Stimulated activated naive CD4-positive, alpha-beta T cell (primary cell): ENCODE results near the gene GRIN2A.

Source experiments
- DNase-seq, 6 experiments: peaks; one replicate each; lab custom pipeline; 2025; lab: John Stamatoyannopoulos, UW

The GRIN2A gene

DNA sequence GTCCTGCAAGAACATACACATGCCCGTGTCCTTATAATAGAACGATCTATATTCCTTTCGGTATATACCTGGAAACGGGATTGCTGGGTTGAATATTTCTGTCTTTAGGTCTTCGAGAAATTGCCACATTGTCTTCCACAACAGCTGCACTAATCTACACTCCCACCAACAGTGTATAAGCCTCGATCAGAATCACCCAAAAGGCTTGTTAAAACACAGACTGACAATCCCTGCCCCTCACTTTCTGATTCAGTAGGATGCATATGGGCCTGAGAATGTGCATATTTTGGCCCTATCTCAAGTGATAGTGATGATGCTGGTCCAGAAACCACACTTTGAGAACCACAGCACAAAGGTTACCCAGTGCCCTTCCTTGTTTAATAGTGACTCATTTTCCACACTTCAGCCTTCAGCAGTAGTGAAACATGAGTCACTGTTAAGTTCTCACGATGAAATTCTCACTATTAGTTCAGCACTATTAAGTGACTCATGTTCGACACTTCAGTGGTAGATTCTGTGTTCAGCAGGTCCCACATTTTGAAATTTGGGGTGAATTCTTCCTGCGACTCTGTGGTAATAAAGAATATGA is 215.6 kb downstream of the GRIN2A start:
- no peak for DNase-seq

DNA sequence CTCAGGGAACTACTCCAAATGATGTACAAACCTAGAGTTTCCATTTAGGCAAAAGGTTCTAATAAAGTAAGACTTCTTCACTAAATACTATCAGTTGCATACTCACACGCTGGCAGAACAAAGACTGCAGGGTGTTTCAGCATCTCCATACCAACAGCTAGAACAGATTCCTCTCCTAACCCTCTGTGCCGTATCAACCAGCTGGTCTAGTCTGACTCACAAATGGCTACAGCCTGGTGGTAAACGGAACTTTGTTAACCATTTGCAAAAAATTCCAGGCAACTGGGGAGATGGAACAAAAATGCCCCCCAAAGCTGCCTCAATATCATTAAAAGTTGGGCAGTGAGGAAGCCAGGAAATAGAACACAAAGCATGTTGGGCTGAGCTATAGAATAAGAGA is 217.1 kb downstream of the GRIN2A start:
- DNase-seq, result no peak

DNA sequence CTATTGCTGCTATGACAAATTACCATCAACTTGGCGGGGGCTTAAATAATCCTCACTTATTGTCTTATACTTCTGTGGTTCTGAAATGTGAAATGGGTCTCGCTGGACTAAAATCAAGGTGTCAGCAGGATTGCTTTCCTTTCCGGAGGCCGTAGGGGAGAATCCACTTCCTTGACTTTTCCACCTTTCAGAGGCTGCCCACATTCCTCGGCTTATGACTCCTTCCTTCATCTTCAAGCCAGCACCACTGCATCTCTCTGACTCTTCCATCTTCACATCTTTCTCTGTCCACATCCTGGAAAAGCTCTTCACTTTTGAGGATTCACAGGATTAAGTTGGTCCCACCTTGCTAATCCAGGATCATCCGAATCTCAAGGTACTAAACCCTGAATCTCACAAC is 217.8 kb downstream of the GRIN2A start:
- no peak for DNase-seq

DNA sequence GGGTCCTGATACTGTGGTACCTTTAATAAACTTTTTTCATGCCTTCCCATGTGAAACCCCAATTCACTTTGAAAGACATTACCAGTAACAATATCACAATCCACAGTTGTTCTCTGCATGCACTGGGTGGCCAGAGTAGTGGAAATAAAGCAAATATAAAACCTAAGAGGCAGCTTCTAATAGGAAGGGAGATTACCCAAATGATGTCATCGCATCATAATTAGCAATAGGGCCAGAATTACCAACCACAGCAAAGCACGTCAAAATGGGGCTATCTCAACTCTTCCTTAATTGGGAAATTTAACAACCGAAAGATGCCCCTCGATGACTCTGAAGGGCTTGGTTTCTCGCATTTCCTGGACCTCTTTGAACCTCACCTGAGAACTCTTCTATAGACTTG is 224.8 kb downstream of the GRIN2A start:
- no peak for DNase-seq

DNA sequence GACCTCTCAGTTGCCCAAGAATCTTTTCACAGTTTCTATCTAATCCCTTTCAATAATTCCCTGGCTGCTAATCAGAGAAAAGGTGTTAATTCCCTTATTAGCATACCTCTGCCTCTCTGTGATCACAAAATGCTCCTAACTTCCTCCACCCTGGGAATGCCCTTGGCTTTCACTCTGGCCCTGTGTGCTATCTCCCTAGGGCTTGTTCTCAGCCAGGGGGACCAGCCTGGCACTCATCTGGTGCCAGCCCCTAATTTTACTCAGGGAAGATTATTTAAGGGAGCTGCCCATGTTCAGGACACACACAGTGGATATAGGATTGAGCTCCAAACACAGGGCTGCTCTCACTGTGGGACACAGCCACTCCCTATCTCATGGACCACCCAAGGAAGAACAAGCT is 225.2 kb downstream of the GRIN2A start:
- no peak for DNase-seq

DNA sequence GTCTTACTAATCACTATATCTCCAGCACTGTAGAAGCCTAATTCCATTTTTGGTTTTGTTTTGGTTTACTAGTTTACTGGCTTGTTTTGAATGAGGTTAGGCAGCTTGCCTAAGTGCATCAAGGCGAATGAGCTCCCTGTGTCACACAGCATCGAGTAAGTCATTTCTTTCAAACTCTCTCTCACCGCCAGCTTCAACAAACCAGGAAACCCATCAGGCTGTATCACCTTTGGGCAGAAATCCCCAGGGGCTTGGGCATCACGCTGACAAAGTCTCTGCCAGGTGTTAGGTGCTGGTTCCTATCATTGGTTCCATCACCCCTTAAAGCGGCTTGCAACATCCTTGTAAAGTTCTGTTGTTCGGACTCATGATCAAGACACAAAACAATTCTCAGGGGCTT is 226.6 kb downstream of the GRIN2A start:
- peak in 1 of 6 experiments; percentile 2 for DNase-seq

DNA sequence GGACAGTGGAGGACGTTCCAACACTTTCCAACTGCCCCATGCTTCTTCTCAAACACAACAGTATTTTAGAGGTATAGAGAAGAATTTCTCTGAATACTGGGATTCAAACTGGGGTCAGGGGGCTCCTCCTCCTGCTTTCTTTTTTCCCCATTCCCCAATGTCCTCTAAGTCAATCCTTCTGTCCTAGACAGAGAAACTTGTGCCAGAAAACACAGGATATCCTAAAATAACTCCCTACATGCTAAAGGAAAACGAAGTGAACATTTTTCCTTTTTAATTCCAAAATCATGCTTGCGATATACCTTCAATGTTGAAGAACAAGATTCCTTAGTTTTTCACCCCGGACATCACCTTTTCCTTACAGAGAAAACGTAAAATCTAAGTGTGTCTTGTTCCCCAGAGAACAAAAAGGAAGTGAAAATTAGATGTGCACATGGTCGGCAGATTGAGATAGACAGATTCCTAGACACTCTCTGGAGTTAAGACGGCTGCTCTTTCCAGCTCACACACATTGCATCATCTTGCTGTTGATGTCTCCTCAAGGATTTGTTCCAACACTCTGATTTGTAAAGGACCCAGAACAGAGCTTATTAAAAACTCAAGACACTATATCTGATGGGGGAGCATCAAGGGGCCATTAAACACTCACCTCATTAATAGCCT is 228.2 kb downstream of the GRIN2A start:
- DNase-seq, result no peak

DNA sequence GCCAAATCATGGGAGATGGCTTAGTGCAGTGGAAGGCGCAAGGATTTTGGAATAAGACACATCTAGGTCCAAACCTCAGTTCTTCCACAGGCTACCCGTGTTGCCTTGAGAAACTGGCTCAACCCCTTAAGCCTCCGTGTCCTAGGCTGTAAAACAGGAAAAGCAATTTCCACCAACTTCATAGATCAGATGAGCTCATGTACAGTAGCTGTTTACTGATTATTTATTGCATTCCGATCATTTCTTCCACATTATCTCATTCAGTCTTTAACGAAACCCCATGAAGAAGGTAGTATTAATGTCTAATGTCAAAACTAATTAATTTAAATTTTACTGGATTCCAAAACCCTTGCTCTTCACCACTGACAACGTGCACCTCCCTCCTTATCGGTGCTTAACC is 231.6 kb downstream of the GRIN2A start:
- no peak for DNase-seq

DNA sequence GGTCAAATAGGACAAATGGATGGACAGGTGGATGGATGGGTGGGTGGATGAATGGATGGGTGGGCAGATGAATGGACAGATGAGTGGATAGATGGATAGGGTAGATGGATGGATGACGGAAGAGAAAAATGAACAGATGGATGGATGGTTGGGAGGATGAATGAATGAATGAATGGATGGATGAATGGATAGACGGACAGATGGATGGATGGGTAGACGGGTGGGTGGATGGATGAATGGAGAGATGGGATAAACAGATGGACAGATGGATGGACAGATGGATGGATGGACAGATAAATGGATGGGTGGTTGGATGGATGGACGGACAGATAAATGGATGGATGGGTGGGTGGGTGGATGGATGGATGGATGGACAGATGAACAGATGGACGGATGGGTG is 232.8 kb downstream of the GRIN2A start:
- DNase-seq, result no peak

DNA sequence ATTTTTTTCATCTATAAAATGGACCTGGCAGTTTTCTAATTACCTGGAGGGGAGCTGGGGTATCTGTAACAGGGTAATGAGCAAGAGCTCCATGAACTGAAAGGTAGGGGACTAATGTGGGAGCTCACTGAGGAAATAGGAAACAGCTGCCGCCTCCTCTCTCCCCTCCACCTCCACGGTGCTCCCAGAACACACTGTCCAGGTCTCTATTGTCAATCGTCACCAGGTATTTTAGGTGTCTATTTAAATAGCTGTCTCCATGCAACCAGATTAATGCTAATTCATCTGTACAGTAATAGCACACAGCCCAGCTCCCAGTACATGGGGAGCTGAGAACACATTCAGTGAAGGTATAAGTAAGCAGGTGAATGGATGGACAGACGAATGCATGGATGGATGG is 233.3 kb downstream of the GRIN2A start:
- no peak for DNase-seq

DNA sequence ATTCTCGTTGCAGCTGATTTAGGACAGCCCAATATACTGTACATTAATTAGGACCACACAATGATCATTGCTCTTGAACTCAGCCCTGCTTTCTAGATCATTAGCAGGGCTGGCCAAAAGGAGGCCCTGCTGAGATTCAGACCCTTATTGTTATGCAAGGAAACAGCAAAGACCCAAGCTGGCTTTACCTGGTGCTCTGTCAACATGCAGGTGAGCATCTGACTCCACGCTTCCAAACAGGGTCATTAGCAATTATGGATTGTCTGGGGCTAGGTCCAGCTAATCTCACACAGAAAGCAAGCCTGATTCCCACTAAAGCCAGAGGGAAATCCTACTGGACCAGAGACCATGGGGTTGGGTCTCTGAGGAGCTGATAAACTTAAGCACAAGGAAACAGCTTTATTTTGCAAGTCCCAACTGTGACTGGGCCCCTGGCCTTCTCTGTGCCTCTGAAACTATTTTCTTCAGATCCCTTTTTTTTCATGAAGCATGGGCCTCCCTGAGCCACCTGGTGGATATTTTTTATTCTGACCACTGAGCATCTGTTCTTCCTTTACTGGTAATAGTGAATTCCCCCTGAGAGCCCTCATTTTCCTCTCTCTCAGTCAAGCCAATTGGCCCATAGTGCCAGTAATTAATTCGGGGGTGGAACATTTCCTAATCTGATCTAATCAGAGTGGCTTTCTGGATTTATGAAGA is 236.1 kb downstream of the GRIN2A start:
- DNase-seq, result no peak

DNA sequence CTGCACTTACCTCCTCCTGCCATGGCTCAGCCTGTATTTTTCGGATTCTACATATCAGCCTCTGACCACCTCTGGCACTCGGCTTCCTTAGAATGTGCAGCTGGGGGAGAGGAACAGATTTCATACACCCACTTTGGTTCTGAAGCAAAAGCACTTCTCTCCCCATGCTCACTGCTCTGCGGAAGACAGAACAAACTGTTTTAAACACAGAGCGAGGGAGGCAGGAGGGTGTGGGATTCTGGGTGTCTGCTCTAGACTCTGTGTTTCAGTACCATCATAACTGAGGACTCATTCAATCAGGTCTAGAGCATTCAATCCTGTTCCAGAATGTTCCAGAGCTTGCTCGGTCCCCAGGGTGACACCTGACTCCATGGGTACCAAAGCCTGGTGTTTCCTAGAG is 239.1 kb downstream of the GRIN2A start:
- DNase-seq, result no peak

DNA sequence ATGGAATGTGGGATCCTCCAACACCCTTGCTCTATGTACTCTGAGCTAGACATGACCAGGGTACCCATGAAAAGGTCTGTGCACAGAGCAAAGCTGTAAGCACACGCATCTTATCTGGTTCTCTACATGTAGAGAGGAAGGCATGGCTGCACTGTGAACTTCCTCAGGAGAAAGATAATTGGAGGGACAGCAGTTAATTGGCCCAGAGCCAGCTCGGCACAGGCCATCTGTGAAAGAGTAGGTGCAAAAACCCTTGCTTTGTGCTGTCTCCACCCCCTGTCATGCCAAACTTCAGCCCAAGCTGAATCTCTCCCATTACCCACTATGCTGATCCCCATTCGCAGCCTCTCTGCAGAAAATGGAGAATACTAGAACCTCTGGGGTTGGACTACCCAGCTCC is 241.0 kb downstream of the GRIN2A start:
- no peak for DNase-seq

DNA sequence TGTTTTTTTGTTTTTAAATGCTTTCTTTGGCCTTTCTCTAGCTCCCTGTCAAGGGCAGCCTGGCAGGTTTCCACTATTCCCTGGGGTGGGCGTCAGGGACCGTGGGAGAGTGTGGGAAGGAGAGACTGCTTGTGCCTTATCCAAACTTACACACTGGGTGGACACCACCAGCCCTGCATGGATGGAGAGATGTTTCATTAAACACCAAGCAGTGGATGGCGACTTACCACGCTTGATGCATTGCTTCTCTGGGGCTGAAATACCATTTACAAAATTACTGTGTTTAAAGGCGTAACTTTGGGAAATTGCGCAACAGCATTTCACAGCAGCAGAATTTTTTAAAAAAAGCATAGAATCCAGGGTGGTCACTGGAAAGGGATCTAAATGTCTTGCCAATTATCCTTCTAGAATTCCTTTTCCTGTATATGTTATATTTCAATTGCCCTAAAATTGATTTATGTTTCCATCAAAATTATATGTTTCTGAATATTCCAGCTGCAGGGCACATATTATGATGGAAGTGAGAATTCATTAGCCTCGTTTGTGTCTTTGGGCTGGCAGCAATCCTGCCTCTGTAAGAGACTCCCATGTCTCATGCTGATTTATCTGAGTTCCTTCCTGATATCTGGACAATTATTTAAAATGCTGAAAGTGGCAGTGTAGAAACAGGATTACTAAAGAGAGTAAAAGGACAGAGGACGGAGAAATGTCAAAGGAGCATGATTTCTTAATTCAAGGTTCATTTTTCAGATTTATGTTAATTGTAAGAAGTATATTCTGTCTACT is 247.3 kb downstream of the GRIN2A start:
- DNase-seq, result no peak

DNA sequence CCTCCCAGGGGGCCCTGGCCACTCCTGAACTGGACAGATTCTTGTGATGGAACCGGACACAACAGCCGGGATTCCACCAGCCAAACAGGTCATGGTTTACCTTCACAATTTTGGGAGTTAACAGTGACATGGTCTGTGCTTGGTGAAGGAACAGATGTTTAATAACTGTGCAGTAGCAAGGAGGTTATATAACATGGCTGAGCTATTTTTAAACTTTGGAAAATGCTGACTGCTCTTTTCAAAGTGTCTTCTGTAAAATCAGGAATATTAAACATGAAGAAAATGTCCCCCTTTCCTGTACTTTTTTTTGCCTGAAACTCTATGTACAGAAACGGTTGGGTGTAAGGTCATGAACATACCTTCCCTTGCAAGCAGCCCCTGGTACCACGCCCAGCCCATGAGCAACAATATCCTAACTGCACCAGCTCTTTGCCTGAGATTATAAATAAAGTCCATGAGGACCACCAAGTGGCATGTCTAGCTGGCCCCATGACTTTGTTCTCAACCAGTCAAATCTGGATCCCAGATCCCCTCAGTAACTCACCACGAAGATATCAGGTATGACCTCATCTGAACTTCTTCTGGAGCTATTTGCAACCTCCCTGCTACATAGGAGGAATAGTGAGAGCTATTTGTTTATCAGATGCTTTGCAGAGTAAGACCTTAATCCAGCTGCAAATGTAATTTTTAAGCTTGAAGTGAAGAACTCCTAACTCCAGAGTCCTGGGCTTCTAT is 249.1 kb downstream of the GRIN2A start:
- DNase-seq, result no peak

DNA sequence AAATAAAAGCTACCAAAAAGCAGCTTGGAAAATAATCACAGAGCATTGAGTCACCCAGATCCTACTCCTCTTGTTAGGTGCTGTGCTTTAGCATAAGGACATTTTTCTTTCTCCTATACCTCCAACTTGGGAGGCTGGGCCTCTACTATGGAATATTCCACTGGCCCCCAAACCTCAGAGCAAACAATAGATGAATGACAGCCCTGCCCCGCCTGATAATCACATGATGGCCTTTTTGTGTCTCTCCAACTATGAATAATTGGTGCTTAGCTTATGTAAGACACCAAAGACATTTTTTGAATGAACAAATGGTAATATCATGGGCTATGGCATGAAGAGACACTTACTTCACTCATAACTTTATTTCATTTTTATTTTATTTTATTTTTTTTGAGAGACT is 250.2 kb downstream of the GRIN2A start:
- DNase-seq, result no peak

DNA sequence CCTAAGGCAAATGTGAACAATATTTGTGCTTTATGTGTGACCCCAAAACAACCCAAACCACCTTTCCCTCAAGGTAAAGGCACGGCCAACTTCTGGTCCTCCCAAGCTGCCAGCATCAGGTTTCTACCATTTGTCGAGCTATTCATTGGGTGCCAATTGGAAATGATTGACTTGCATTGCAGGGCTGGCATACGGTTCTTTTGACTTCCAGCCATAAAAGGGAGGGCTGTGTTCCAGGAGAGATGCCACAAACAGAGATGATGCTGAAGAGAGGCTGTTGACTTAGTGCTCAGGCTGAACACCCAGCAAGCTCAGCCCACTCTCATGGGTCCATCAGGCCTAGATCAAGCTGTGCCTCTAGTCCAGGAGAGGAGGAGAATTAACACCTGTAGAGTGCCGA is 252.4 kb downstream of the GRIN2A start:
- no peak for DNase-seq

DNA sequence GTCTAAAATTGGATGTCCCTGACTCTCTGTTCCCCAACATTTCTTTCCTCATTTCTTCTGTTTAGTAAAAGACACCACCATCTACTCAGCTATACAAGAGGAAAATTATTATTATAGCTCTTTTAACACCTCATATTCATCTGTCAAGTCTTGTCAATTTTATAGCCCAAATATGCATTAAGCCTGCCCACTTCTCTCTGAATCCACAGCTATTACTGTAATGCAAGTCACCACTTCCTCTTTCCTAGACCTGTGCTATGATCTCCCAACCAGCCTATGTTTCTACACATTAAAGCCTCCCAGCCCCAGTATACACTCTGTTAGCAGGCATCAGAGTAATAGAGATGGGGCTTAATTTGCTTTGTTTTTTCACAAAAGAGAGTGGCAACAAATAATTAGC is 252.9 kb downstream of the GRIN2A start:
- DNase-seq, result no peak

DNA sequence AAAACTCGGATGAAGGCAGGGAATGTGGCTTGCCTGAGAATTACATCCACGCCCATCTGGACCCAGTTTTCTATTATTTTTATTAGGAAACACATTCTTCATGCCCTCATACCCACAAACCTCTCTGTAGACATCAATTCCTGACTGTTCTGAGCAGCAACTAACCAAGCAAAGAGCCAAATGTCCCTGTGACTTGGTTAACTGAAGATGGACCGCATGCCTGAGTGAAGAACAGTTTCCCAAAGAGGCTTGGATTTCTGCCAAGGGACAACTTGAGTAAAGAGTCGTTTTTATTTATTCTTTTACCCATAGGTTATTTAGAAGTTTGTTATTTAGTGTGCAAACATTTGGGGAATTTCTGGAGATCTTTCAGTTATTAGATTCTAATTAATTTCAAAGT is 259.8 kb downstream of the GRIN2A start:
- no peak for DNase-seq

DNA sequence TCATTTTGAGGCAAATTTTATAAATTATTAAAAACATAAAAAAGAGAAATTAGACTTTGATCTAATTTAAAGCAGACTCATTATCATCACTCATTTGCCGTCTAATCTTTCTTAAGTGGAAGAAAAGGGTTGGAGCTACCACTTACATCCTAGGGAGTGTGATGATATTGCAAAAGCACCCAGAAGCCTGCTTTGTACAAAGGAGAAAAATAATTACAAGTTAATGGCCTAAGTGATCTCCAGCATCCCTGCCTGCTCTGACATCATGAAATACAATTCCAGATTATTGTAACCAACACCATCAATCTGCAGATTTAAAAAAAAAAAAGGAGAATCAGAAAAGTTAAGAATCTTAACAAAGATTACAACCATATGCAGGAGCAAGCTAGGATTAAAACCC is 260.2 kb downstream of the GRIN2A start:
- DNase-seq, result no peak

DNA sequence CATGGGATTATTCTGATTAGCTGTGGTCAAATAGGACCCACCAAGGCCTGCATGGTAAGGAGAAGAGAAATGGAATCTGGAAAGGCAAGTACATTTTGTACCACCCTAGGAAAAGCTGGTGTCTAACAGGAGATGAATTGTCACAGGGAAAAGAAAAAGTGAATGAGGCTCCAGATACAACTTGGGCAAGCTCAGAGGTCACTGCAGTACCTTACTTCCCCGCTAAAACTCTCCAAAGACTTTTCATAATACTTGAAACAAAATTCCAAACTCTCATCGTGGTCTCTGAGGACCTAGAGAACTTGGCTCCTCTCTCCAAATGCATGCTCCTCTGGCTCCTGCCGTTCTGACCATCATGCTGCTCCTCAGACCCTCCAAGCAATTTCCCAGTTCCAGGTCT is 262.8 kb downstream of the GRIN2A start:
- DNase-seq, result no peak

DNA sequence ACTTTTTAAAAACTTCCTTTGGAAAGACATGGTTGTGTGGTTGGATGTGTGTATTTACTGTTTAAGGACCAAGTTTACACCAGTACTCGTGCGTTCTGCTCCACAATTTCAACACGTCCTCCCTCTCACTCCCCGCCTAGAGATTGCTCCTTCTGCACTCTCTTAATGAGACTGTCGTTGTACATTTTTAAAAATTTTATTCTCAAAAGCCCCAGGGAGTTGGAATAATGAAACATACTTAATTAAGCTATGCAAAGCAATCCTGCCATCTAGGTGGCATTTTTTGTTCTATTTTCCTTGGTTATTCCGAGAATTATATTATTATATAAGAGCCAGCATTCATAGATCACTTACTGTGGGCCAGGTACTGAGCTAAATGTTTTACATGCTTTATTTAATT is 264.5 kb downstream of the GRIN2A start:
- DNase-seq, result no peak
